Renal pelvis (tissue), 4 donors: Measurements from ENCODE around the gene RASGEF1B. TPM values are rescaled to one million over a fixed set of nuclear protein-coding genes. Genes with fewer than 3 reads are reported as not detected.

ENCODE experiments used
- DNase-seq: peaks from one replicate; pipeline ENCODE4 v3.0.0-alpha.2; 2013
- polyA plus RNA-seq, 3 donors: library from polyadenylated mRNA; unstranded; fragments of 120-200 nt; gene quantifications; one replicate each; pipeline ENCODE4 v1.2.1, GENCODE V29; 2013; ENCODE audit not compliant: insufficient read length in 3 of 3

The RASGEF1B gene
- polyA plus RNA-seq, 3 donors: 10.5 to 11.0 (median 10.5) TPM

- DNase-seq: no peak
These were observed 3.0 kb downstream of the RASGEF1B start for GRCh38 chr4:81468678-81469077.

- no peak for DNase-seq
These were observed 4.1 kb downstream of the RASGEF1B start for GRCh38 chr4:81467672-81467964.

- peak; percentile 75 for DNase-seq
These were observed 4.7 kb downstream of the RASGEF1B start for GRCh38 chr4:81466841-81467671.

GRCh38 chr4:81465406-81466340 is 6.0 kb downstream of the RASGEF1B start:
- DNase-seq: no peak

- no peak for DNase-seq
These were observed 10.9 kb downstream of the RASGEF1B start for GRCh38 chr4:81460834-81461233.

GRCh38 chr4:81460191-81460701 is 11.5 kb downstream of the RASGEF1B start:
- no peak for DNase-seq

- DNase-seq: no peak
These were observed 12.5 kb downstream of the RASGEF1B start for GRCh38 chr4:81459228-81459627.

- no peak for DNase-seq
These were observed 13.7 kb downstream of the RASGEF1B start for GRCh38 chr4:81457921-81458520.

GRCh38 chr4:81457345-81457744 is 14.4 kb downstream of the RASGEF1B start:
- DNase-seq: no peak

- no peak for DNase-seq
These were observed 15.8 kb downstream of the RASGEF1B start for GRCh38 chr4:81455897-81456296.

GRCh38 chr4:81454948-81455347 is 16.8 kb downstream of the RASGEF1B start:
- no peak for DNase-seq

- no peak for DNase-seq
These were observed 17.2 kb downstream of the RASGEF1B start for GRCh38 chr4:81454499-81454898.

- no peak for DNase-seq
These were observed 18.7 kb downstream of the RASGEF1B start for GRCh38 chr4:81453024-81453423.

- no peak for DNase-seq
These were observed 19.2 kb downstream of the RASGEF1B start for GRCh38 chr4:81452452-81453006.

- DNase-seq: no peak
These were observed 22.7 kb downstream of the RASGEF1B start for GRCh38 chr4:81449015-81449414.

- no peak for DNase-seq
These were observed 24.0 kb downstream of the RASGEF1B start for GRCh38 chr4:81447566-81448229.

- DNase-seq: no peak
These were observed 25.1 kb downstream of the RASGEF1B start for GRCh38 chr4:81446634-81447033.

GRCh38 chr4:81445196-81445595 is 26.5 kb downstream of the RASGEF1B start:
- DNase-seq: no peak

- no peak for DNase-seq
These were observed 29.1 kb downstream of the RASGEF1B start for GRCh38 chr4:81442484-81443085.

- DNase-seq: no peak
These were observed 30.8 kb downstream of the RASGEF1B start for GRCh38 chr4:81440949-81441348.
